ENCODE measurements around the gene GDE1. TPM values are rescaled to one million over a fixed set of nuclear protein-coding genes. Genes with fewer than 3 reads are reported as not detected.

Gene GDE1
- total RNA-seq, 2 donors from 2014 or later: 29.7 to 30.6 TPM

DNA sequence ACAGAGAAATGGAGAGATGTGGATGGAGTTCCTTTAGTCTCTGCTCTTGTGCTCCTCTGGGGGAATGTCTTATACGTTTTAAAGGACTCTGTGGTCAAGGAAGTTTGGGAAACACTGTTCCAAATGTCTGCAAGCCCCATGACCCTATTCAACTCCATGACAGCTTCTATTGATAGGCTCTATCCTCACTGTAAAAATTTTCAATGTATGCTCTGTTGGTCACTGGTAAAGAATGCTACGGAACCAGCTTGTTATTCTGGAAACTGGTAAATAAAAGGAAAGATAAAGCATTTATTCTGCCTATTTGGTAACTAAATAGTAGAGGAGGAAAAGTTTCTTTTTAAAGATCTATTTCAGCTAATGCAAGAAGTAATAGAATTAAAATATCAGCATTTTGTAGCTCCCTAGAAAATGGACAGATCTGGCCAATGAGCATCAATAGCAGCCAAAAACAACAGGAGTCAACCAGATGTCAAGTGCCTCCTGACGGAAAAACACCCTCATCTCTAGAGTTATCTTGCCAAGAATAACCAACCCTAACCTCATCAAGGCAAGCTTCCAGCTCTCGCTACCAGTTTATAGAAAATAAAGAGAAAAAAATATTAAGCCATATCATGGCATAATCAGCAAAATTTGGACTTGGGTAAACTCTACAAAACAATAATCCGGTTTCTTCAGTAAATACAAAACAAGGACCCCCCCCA lies 16.1 kb downstream of the GDE1 start:
- 76 to 79% methylated on average over 5 of the region's 5 CpGs for WGBS, 2 donors
- Histone ChIP-seq H3K4me3 (no peak overlapping the region), H3K27ac (peak overlapping the region in 1 of 4 donors; percentile 3), H3K4me1 (no peaks in the 10 kb centered on the region), H3K36me3 (replicated peaks in 1 of 2; ENCODE audit: insufficient read depth in 1 of 2, low read depth in 2 of 2) (peaks cover 13 to 25% of the 10 kb centered on the region in 2 donors), H3K9me3 (no peaks in the 10 kb centered on the region), H3K27me3 (no peaks in the 10 kb centered on the region)
- TF ChIP-seq CTCF (IDR thresholded peaks at IDR 0.05) (no peak), POLR2A (IDR thresholded peaks at IDR 0.05) (no peak)
- no peak for DNase-seq
- intact Hi-C loops (cut with DNase I): no loop called here
- ATAC-seq: no peak

DNA sequence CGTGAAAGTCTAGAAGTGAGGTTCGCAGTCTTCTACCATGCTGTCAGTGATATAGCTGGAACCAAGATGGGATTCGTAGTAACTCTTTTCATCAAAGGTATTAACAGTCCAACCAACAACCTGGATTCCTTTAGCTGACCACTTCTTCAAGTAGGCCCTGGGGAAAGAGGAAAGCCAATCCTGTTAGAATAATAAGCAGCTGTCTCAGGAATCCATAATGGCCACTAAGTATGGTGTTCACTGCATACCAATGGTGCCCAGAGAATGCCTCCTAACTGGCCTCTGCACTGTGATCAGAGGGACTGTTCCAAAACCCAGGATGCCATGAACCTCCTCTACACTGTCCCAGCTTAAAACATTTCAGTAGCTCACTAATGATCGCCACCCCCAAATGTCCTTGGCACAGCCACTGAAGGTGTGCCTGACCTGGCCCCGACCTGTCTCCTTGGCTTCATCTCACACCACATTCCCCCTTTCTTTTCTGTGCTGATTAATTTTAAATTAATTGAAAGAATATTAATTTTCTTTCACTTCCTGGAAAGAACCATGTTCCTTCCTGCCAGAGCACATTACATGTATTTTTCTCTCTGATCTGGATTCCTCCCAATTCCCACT lies 18.3 kb downstream of the GDE1 start:
- TF ChIP-seq POLR2A (IDR thresholded peaks at IDR 0.05) (no peak), CTCF (IDR thresholded peaks at IDR 0.05) (no peak)
- peaks cover 17 to 23% of the 10 kb centered on the region in 2 donors for H3K36me3 ChIP-seq (replicated peaks in 1 of 2; ENCODE audit: insufficient read depth in 1 of 2, low read depth in 2 of 2)
- peak; percentile 54 for ATAC-seq

DNA sequence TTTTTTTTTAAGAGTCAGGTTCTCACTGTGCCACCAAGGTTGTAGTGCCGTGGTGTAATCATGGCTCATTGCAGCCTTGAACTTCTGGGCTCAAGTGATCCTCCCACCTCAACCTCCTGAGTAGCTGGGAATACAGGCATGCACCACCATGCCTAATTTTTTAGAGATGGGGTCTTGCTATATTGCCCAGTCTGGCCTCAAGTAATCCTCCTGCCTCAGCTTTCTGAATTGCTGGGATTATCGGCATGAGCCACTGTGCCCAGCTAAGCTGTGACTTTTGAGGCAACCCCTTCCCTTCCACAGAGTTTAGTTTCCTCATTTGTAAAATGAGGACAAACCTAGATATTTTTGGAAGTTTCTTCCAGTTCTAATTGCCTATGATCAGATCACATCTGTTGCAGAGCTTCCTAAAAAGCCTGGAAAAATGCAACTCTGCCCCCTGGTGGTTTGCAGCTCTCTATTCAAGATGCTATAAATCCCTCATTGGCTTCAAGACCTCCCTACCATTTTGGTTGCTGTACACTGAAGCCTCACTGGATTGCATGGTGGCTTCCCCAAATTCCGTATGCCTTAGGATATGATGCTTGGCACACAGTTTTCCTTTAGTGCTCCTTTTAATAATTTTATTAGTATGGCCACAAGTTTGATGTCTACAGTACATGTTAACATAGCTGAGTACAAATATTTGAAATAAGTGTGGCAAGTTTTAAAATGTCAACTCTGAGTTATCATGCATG lies 19.3 kb downstream of the GDE1 start:
- H3K9me3 ChIP-seq: no peaks in the 10 kb centered on the region
- TF ChIP-seq POLR2A (IDR thresholded peaks at IDR 0.05) (no peak), CTCF (IDR thresholded peaks at IDR 0.05) (peak; percentile 65 to 78 (median 70))
- H3K27me3 ChIP-seq: no peaks in the 10 kb centered on the region
- no peaks in the 10 kb centered on the region for H3K4me1 ChIP-seq
- no peak overlapping the region for H3K4me3 ChIP-seq
- ATAC-seq (peak; percentile 75), DNase-seq (peak; percentile 75 to 80 (median 79))
- intact Hi-C loops (cut with DNase I): loop anchor here (5.0 kb wide), 1 partner anchor 105 kb away; no protein-coding TSS in a partner anchor
- H3K36me3 ChIP-seq (replicated peaks in 1 of 2; ENCODE audit: insufficient read depth in 1 of 2, low read depth in 2 of 2): peaks cover 17 to 21% of the 10 kb centered on the region in 2 donors
- no peak overlapping the region for H3K27ac ChIP-seq
- WGBS, 2 donors: 79 to 94% methylated on average over 3 of the region's 3 CpGs

More for the DNA sequence above, 18.3 kb downstream of the GDE1 start:
- Histone ChIP-seq H3K4me1 (no peaks in the 10 kb centered on the region), H3K9me3 (no peaks in the 10 kb centered on the region), H3K27ac (peak overlapping the region in 2 of 4 donors; percentile 42 to 48), H3K4me3 (no peak overlapping the region), H3K27me3 (no peaks in the 10 kb centered on the region)
- DNase-seq: peak in 2 of 4 donors; percentile 29 to 33
- intact Hi-C loops (cut with DNase I): loop anchor here (5.0 kb wide), 1 partner anchor 106 kb away; no protein-coding TSS in a partner anchor
- 79 to 84% methylated on average over 5 of the region's 5 CpGs for WGBS, 2 donors

DNA sequence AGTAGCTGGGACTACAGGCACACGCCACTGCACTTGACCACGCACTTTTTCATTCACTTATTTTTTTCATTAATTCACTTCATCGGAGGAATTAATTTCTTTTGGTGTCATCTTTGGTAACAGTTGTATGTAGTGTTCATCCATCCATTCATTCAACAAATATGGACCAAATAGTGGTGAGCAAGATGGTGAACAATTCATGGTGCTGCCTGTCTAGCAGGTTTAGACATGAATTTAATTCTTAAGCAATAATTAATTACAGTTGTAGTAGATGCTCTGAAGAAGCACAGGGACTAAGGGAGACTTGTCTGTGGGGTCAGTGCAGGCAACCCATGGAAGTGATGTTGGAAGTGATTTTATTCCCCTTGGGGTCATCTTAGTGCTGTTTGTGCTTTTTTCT lies 22.4 kb downstream of the GDE1 start:
- TF ChIP-seq CTCF (IDR thresholded peaks at IDR 0.05) (no peak), POLR2A (IDR thresholded peaks at IDR 0.05) (no peak)
- Histone ChIP-seq H3K9me3 (no peaks in the 10 kb centered on the region), H3K27me3 (no peaks in the 10 kb centered on the region), H3K4me1 (no peaks in the 10 kb centered on the region), H3K27ac (no peak overlapping the region), H3K36me3 (replicated peaks in 1 of 2; ENCODE audit: insufficient read depth in 1 of 2, low read depth in 2 of 2) (peaks cover 16 to 17% of the 10 kb centered on the region in 2 donors), H3K4me3 (no peak overlapping the region)
- DNase-seq (no peak), ATAC-seq (no peak)
- intact Hi-C loops (cut with DNase I): loop anchor here (10.0 kb wide), 1 partner anchor 415 kb away; no protein-coding TSS in a partner anchor
- WGBS, 2 donors: 80 to 85% methylated on average over 3 of the region's 3 CpGs
